Left forelimb (tissue), 1 donor: ENCODE measurements around the gene CLBA1.

ENCODE experiments used
- DNase-seq: peaks from one replicate; pipeline ENCODE4 v3.0.0-alpha.2; 2018; ENCODE audit warnings: low spot score

CLBA1 gene

DNA sequence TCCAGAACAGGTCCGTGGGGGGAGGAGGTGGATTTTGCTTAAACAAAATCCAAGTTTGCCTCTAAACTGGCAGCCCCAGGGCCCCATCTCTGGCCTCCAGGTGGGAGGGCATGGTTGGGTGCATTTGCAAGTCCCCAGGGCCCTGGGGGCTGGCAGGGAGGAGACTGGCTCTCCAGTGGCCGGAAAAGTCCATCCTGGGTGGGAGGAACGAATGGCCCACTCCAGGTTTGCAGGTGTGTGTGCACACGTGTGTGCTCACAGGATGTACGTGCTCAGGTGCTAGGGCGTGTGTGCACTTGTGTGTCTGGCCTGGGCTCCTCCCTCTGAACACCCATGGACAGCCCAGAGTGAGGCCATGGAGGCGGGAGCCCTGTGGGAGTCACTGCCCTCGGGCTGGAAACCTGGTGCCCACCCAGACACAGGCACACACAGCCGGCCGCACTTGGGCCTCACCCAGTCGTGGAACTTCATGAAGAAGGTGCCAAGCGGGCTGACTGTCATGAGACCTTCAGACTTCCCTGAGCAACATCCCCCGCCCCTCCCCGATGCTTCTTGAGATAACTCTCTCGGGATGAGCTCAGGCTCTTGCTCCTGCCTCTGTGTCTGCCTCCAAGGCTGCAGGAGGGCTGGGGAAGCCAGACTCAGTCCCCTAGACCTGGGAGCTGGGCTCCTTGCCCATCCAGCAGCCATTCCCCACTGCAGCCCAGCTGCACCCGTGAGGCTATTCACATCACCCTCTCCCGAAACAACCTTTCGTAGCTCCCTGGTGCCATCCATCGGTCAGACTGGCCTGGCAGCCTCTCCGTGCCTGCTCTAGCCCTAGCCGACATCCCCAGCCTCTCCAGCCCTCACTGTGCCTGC is 16.8 kb upstream of the CLBA1 start:
- DNase-seq, result no peak

DNA sequence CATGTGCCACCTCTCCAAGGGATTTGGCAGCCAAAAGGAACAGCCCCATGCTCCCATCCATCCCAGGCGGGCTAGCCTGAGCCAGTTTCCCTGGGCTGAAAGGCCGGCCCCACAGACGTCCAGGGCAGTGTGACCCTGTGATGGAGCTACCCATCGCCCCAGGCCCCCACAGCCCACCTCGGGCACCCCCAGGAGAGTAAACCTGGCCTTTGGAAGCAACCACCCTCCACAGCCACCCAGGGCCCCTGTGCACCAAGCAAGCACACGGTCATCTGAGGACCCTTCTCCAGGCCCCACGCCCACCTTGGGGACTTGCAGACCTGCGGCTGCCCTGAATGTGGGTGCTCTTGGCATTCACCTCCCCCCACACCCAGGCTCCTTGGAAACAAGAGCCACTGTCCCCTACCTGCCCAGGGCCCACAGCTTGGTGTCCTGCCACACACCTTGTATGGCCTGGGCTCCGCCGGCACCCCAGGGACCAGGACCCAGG is 15.8 kb upstream of the CLBA1 start:
- DNase-seq, result no peak

DNA sequence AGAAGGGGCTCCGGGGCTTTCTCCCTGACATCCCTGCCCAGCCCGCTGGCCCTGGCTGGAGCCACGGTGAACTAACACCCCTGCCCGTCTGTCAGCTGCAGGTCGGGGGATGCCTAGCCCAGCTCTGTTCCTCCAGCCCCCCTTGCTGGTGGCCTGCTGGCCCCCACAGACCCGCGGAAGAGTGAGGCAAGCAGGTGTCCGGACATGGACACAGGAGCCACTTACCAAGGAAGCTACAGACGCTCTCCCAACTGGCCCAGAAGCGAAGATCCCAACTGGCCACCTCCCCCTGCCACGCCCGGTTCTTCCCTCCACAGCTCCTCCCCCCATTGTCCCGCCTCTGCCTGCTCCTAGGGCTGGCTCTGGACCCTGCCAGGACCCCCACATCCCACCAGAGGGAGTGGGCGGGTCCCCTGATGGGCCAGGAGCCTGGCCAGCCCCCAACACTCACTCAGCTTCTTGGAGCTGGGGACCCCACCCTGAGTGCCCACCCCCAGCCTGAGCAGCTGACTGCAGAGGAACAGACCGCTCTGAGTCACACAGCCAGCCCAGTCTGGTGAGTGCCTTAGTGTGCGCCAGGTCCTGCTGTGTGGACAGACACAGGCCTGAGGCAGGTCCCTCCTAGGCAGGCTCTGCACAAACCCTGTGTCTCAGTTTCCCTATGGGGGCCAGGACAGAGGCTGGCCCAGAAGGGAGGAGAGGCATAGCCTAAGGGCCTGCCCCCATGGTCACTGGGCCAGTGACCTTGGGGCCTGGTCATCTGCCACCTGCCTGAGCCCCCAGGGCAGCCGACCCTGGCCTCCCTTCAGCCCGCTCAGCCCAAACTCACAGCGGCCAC is 15.1 kb upstream of the CLBA1 start:
- DNase-seq, result no peak

DNA sequence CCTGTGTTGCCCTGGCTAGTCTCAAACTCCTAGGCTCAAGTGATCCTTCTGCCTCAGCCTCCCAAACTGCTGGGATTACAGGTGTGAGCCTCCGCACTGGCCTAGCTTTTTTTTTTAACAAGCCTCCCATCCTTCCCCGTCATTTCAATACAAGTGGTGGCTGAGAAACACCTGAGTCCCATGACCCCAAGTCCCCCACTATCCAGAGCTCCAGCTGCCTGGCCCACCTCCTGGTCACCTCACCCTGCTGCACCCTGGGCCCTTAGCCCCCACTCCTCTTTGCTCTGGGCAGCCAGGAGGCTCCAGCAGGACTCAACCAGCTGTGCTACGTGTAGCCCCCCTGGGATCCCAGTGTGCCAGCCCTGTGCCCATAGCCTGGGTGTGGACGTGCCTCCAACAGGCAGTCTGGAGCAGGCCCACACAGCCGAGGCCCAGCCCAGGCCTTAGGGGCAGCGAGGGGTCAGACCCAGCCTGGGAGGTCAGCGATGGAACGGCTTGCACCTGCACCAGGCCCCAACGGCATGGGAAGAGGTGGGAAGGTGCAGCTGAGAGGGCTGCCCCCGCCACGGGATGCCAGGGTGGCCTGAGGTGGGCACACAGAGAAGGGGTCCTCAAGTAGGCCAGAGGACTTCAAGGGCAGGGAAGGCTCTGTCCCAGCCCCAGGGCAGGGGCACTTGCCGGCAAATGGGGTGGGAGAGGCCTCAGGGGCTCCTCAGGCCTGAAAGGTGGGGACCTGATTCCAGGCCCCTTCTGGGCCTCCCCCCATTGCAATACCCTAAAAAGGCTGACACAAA is 13.9 kb upstream of the CLBA1 start:
- no peak for DNase-seq

DNA sequence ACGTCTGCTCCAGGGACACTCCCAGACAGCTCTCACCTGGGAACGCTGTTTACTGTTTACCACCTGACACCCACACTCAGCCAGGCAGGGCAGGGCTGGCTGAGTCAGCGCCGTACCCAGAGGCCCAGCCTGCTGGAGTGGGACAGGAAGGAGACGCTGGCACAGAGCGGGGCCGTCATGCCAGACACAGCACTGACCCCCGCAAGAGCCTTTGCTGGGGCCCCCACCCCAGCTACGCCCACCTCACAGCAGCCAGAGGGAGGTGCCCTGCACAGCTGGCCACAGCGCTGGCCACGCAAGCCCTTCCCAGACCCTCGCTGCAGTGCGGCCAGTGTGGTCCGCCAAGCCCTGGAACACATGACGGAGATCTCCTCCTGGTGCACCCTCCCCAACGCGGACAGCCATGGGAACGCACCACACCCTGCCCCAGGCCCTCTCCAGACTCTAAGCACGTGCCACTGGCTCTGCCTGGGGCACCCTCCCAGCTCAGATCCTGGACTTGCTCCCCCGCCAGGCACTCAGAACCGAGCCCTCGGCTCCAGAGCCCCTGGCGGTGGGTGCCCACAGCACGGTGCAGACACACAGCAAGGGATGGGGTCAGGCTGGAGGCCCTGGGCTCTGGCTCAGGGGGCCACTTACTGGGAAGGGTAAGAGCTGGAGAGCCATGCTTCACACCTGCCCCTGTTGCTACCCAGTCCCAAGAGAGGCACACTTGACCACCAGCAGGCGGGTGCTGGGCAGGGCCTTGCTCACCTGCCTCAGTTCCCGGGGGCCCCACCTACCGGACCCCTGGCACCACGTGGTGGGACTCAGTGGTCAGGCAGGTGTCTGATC is 13.1 kb upstream of the CLBA1 start:
- DNase-seq, result no peak

DNA sequence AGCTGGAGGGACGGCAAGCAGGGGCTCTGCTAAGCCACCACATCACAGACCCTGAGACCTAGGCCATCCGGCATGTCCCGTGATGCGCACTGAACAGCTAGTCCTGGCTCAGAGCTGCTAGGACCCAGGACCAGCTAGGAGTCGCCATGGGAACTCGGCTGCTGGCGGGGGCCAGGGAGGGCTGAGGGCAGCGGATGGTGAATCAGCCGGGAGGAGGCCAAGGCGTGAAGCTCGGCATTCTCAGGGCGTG is 12.5 kb upstream of the CLBA1 start:
- no peak for DNase-seq

DNA sequence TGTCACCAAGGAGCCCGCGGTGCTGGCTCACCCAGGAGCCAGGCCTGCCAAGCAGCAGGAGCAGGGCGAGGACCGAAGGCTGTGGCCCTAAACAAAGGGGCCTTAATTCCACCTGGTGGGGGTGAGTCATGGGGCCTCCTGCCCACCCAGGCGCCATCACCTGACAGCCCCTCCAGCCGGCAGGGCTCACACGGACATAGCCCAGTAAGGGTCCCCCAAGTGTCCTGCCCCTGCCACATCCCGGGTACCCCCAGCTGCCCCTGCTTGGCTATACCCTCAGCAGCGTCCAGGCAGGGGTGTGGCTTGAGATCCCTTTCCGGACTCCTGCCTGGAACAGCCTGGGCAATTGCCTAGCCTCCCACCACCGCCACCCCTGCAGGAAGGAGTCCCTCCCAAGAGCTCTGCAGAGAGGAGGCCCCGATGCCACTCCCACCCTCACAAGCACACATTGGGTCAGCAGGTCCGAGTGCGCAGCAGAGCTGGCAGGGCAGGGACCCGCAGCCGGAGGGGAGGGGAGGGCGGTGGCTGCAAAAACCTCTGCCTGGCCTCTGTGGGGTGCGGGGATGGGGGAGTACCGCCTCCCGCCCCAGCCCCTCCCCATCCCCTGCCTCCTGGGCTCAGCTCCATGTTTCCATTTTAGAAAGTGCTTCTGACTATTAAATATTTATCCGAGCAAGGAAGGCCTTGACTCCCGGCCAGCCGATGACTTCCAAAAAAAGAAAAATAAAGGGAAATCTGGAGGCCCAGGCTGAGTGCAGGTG is 12.0 kb upstream of the CLBA1 start:
- DNase-seq, result no peak

DNA sequence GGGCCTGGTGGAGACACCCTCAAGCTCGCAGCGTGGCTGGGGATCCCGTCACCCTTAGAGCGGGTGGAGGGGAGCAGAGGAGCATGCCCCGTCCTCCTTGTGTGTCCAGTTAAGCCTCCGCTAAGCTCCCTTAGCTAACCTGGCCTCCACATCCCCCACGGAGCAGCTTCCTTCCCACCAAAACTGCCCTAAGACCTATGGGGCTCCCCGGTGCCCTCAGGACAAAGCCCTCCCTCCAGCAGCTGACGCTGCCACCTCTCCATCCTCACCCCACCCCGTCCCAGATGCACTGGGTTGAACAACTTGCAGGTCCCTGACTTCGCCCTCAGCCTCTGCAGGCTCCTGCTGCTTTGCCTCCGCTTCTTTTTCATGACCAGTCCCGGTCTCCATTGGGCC is 11.4 kb upstream of the CLBA1 start:
- DNase-seq, result no peak

DNA sequence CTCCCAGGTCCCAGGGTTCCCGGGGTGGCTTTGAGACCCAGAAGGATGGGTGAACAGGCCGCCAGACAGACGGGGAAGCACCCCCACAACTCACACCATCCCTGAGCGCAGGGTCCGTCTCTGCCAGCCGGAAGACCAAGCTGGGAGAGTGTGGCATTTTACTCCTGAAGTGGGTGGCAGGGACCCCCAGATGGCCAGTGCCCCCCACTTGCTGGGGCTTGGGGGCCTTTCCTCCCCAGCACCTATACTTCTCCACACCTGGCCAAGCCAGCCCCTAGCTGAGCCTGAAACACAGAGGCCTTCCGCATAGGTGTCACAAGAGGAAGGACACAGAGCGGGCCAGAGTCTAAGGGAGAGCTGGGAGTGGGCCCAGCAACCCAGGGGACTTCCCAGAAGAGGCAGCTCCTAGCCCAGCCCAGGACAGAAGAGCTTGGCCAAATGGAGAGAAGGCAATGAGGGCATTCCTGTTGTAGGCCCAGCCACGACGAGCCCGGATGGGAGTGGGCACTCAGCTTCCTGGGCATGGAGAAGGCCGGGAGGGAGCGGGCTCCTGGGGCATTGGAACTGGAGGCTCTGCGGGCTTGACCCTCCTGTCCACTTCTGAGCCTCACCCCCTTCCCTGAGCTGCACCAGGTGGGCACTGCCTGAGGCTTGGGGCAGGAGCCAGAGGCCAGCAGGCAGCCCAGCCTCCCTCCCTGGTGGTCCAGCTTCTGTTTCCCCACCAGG is 10.8 kb upstream of the CLBA1 start:
- DNase-seq, result no peak

DNA sequence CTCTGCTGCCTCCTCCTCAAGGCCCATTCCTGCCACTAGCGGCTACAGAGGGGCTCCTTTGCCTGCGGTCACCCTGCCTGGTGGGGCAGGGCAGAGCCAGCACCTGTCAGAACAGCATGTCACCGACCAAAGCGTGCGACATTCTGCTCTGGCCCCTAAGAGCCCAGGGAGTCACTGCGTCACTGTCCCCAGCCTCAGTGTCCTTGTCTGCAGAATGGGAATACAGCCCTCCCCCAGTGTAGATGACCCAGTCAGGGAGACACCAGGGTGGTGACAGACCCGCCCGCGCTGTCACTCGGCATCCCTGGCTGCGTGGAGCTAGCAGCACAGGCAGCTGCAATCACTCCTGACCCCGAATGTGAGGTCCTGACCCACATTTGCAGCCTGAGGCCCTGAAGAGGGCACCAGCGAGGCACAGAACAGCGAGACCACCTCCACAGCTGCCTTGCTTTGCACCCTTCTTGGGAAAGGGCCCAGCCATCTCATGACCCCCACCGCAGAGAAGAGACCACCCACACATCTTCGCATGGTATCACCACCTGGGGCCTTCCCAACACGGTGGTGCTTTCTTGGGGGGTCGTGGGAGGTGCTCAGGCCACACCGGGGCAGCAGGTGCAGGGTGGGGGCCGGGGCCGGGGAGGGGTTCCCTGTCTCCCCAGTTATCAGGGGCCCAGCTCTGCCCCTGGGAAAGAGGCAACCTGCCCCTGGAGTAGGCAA is 9.9 kb upstream of the CLBA1 start:
- no peak for DNase-seq

DNA sequence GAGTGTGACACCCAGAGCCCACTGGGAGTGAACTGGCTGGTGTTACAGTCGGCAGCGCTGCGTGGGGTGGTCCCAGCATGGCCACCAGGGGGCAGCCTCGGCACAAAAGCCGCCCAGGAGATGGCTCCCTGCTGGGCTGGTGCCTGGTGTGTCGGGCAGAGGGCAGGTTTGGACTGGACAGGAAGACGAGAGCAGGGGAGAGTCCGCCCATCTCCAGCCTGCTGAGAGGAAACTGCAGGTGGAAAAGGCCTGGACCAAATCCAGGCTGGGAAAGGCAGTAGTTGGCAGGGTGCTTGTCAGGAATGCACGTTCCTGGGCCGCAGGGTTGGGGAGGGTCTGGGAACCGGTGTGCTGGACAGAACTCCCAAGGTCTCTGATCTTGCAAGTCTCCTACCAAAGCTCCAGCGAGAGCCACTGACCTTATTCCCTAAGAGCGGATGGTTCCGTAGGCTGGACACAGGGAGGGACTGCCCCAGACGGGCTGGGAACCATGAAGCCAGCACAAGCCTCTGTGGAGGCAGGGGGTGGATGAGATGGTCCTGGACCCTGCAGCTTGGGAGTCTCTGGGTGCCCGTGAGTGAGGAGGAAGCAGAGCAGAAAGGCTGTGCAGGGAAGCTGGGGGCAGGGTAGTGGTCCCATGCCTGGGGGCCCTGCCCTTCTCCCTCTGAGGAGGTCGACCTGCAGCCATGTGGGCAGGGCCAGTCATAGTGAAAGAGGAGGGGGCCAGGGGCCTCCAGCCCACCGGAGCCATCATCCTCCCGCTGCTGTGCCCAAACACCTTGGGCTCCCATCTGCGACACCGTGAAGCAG is 9.2 kb upstream of the CLBA1 start:
- DNase-seq, result no peak

DNA sequence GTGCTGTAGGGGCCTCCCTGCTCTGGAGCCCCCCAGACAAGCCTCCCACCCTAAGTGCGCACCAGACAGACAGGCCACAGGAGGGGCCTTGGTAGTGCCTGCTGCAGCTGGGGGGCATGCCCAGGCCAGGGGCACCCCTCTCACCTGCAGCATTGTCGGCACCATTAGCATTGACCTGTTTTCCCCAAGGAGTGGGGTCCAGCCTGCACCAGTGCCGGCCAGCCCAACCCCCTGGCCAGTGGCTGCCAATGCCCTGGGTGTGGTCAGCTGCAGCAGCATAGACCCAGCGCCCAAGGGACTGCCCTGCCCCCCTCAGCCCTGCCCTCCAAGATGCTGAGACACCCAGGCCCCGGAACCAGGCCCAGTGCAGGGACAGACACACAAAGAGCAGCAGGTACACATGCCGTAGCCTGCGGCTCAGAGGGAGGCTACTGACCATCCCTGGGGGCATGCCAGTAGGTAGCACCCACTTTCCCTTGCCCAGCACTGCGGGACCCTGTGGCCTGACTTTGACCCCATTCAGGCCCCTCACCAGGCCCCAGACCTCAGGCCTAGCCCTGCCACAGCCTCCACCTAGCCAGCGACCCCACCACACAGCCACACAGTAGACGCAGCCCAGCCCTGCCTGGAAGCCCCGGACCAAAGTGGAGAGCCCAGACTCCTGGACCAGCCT is 8.4 kb upstream of the CLBA1 start:
- no peak for DNase-seq

DNA sequence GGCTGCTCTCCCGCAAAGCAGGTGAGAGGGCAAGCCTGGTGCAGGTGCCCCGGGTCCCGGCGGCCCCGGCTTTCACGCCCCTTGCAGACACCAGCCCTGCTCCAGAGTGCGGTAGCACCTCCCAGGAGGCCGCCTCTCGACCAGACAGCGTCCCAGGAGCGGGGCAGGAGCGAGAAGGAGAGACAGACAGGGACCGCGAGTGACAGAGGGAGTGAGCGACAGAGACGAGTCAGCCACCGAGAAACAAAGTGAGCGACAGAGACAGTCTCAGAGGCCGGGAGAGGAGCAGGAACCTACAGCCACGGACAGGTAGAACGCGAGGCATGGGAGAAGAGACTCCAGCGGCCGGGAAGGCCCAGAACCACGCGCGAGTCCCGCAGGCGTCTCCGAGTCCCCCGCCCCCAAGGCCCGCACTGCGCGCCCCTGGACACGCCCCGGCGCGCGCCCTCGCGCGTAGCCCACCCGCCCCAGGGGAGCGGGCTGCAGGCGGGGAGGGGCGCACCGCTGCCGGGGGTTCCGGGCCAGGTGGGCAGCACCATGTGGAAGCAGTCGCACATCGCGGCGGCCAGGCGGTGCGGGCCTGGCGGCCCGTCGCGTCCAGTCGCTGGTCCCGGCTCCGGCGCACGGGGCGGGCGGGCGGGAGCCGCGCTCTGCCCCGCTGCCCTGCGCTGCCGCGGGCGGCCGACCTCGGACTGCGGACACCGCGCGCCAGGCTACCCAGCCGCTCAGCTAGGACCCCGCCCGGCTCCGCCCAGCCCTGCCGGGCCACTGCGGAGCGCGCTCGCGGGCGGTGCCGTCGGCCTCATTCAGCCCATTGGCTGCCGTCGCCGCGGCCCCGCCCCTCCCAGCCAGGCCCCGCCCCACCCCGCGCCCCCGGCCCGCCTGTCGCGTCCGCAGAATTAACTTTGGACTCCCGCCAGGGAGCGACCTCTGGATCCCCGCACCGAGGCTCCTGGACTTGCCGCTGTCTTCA is 7.6 kb upstream of the CLBA1 start, which contains the start of gene AHNAK2:
Gene AHNAK2, minus strand, starts transcription at position 694 of the 973 bp plus-strand sequence. Its CDS starts 137 bp downstream, at position 557.
- DNase-seq, result no peak

DNA sequence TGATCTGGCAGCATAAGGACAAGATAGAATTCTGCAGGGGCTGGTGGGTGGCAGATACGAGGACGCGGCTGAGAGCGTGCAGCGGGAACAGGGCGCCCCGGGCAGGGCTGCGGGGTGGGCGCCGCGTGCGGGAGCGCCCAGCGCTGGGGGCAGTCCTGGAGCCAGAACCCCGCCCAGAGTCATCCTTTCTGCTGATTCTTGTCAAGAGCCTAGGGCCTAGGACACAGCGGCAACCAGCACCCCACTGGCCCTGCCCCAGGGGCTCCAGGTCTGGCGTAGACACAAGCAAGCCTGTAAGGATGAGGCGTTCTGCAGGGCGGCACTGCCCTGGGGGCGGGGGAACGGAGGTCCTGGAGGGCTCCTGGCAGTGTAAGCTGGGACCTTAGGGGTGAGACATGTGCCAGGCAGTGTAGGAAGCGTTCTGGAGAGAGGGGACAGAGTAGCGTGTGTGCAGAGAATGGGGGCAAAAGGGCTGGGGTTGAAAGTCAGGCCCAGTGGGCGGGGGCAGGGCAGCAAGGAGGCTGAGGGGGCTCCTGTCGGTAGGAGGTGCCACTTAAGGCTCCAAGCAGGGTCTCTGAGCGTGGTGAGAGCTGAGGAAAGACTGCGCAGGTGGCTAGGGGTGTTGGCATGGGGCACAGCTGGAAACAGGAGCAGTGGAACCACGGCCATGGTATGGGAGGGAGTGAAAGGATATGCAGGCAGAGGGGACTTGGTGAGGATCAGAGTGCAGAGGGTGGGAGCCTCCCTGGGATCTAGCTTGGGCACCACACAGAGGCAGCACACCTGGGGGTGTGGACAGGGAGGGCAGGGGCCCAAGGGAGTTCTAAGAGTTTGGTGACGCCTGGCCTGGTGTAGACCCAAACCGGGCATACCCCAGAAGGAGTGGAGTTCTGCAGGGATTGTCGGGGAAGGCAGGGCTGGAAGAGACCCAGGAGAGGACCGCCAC is 6.6 kb upstream of the CLBA1 start:
- no peak for DNase-seq

DNA sequence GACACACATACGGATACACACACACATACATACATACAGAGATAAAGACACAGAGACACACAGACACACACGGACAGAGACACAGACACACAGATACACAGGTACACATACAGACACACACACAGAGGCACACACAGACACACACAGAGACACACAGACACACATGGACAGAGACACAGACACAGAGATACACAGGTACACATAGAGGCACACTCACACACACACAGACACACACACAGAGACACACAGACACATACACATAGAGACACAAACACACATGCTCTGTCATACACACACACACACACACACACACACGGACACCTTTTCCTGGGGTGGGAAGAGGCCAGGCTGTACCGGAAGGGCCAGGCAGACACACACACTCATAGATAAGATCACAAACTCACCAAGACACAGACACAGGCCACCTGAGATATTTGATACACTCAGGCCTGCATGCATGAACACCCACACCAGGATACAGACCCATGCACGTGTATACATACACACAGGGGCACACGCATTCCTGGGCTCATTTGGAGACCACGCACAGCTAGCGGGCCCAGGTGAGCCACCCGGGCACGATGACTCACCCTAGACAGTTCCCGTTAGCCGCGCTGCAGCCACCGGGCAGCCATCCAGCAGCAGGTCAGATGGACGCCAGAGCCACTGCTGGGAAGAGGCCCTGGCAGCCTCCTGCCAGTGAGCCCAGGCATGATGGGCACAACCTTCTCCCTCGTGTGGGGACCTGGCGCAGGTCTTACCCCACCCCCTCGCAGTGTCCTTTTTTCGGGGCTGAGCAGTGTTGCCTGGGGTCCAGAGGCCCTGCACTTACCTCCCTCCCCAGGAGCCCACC is 5.6 kb upstream of the CLBA1 start:
- peak; percentile 61 for DNase-seq
